Stimulated activated naive B cell treated with anti-CD40 and anti-IgM and Interleukin-4, amounts not matched to agents 10 μg/mL and 1 μg/mL and 100 μg/mL, for 72 hours (primary cell): ENCODE data around the gene ARPC4.
"Not testable (repeated sequence)": the region's sequence is repeated elsewhere in the genome, so short reads cannot be mapped to it uniquely, and the experiment has no call there.

ENCODE experiments used
- ATAC-seq, 2 donors: fragments of 150-1000 bp; cut with Tn5 transposase; replicated peaks; 2 replicates each; pipeline ENCODE4 v1.10.0; 2021; ENCODE audit warnings: moderate library complexity in 1 of 2
- DNase-seq: peaks from one replicate; pipeline ENCODE4 v3.0.0; 2021
- H3K27ac Mint-ChIP-seq: one replicate; pipeline ENCODE4 v1.8.0; 2022; ENCODE audit warnings: mild to moderate bottlenecking, mixed read lengths
- H3K27me3 Mint-ChIP-seq, 2 donors: one replicate each; pipeline ENCODE4 v1.8.0; 2022; ENCODE audit warnings: mixed read lengths in 2 of 2
- H3K36me3 Mint-ChIP-seq, 2 donors: one replicate each; pipeline ENCODE4 v1.8.0; 2022; ENCODE audit warnings: mixed read lengths in 2 of 2, mild to moderate bottlenecking in 1 of 2
- H3K4me1 Mint-ChIP-seq, 2 donors: one replicate each; pipeline ENCODE4 v1.8.0; 2022; ENCODE audit warnings: mixed read lengths in 2 of 2, mild to moderate bottlenecking in 1 of 2
- H3K4me3 Mint-ChIP-seq, 2 donors: one replicate each; pipeline ENCODE4 v1.8.0; 2022; ENCODE audit warnings: mild to moderate bottlenecking in 2 of 2, mixed read lengths in 2 of 2, moderate library complexity in 1 of 2
- H3K9me3 Mint-ChIP-seq, 2 donors: one replicate each; pipeline ENCODE4 v1.8.0; 2022; ENCODE audit warnings: mixed read lengths in 2 of 2, mild to moderate bottlenecking in 1 of 2

ARPC4 gene

DNA sequence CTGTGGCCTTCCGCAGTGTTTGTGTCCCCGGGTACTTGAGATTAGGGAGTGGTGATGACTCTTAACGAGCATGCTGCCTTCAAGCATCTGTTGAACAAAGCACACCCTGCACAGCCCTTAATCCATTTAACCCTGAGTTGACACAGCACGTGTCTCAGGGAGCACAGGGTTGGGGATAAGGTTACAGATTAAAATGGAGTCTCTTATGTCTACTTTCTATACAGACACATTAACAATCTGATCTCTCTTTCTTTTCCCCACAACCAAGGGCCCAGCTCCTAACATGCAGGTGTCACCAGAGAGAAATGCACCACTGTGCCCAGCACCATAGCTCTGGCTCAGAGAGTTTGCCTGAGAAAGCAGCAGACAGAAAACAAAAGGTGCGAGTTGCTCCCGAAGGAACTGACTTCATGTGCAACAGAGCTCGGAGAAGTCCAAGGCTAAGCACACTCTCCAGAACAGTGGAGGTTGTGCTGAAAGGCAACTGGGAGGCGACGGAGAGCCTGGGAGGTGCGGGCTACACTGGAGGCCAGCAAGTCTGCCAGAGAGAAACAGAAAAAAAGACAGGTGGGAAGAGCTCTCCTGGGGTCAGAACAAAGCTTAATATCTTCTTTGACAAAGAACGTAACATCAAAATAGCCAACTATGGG, 61.5 kb downstream of the ARPC4 start:
- H3K4me1 Mint-ChIP-seq, H3K4me3 Mint-ChIP-seq, DNase-seq, H3K9me3 Mint-ChIP-seq, ATAC-seq, H3K36me3 Mint-ChIP-seq, H3K27ac Mint-ChIP-seq: not testable (repeated sequence)
- peaks cover 0 to 17% of the 10 kb centered on the region in 2 donors for H3K27me3 Mint-ChIP-seq

DNA sequence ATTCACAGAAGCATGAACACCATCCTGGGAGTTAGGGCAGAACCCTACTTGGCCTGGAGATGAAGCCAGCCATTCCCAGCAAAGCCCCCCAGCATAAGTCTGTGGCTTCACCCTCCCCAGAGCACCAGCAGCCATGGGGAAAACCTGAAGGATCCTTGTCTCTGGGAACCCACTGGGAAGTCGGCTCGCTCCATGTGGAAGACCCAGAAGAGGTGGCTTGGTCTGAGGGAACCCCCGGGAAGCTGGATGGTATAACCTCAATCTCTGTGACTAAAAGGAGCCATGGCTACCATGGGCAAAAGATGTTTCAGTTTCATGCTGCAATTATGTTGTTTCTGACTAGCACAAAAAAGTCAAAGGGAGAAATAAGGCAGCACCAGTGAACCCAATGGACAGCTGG, 62.7 kb downstream of the ARPC4 start:
- no peak overlapping the region for H3K27ac Mint-ChIP-seq
- no peaks in the 10 kb centered on the region for H3K36me3 Mint-ChIP-seq
- peaks cover 0 to 17% of the 10 kb centered on the region in 2 donors for H3K27me3 Mint-ChIP-seq
- no peaks in the 10 kb centered on the region for H3K9me3 Mint-ChIP-seq
- no peak overlapping the region for H3K4me3 Mint-ChIP-seq
- H3K4me1 Mint-ChIP-seq, result peaks cover 0 to 2% of the 10 kb centered on the region in 2 donors
- ATAC-seq, result no peak
- no peak for DNase-seq
